H1 (cell line): Measurements from ENCODE around the gene MACF1. TPM values are rescaled to one million over a fixed set of nuclear protein-coding genes. Genes with fewer than 3 reads are reported as not detected.

Experiments
- CTCF ChIA-PET: fragments of 300-600 bp; sonication (Branson Sonifier 250); formaldehyde crosslinking; loops from one replicate; lab custom pipeline; 2021; ENCODE audit not compliant: partially characterized antibody; lab: Charles Lee
- POLR2A ChIA-PET: fragments of 300-600 bp; sonication (Branson Sonifier 250); formaldehyde crosslinking; loops from one replicate; lab custom pipeline; 2021; ENCODE audit warnings: inconsistent platforms; ENCODE audit not compliant: partially characterized antibody; lab: Charles Lee
- DNase-seq, 2 experiments: peaks; one replicate each; pipeline versions ENCODE4 v3.0.0 to v3.0.0-alpha.2; 2010 to 2022; ENCODE audit warnings: low spot score in 2 of 2, low read depth in 1 of 2, mixed read lengths in 1 of 2
- FAIRE-seq: peaks from 2 replicates; lab custom pipeline; 2011; peaks lifted over from hg19 to GRCh38; lab: Jason Lieb, UNC
- H2AFZ ChIP-seq: 2 replicates; pipeline ENCODE4 v1.8.1; 2012; ENCODE audit warnings: low read length, inconsistent platforms
- H2AK5ac ChIP-seq: 2 replicates; pipeline ENCODE4 v1.6.1; 2013; ENCODE audit warnings: low read depth, low read length
- H2BK120ac ChIP-seq: replicated peaks from 2 replicates; pipeline ENCODE3; 2013; ENCODE audit warnings: low read depth, low read length, inconsistent platforms
- H2BK12ac ChIP-seq: 2 replicates; pipeline ENCODE4 v1.6.1; 2013; ENCODE audit warnings: low read depth, low read length
- H2BK15ac ChIP-seq: 2 replicates; pipeline ENCODE4 v1.6.1; 2013; ENCODE audit warnings: low read length
- H2BK20ac ChIP-seq: 2 replicates; pipeline ENCODE4 v1.6.1; 2013; ENCODE audit warnings: low read length
- H2BK5ac ChIP-seq: 2 replicates; pipeline ENCODE4 v1.6.1; 2013; ENCODE audit warnings: low read depth, low read length
- H3K14ac ChIP-seq: 2 replicates; pipeline ENCODE4 v1.6.1; 2013; ENCODE audit warnings: inconsistent platforms; ENCODE audit not compliant: insufficient read length
- H3K18ac ChIP-seq: 2 replicates; pipeline ENCODE4 v1.6.1; 2013; ENCODE audit warnings: low read length; ENCODE audit errors: extremely low read depth
- H3K23ac ChIP-seq: 2 replicates; pipeline ENCODE4 v1.6.1; 2013; ENCODE audit warnings: inconsistent platforms; ENCODE audit not compliant: insufficient read length
- H3K23me2 ChIP-seq: 2 replicates; pipeline ENCODE4 v1.6.1; 2013; ENCODE audit warnings: low read depth, low read length
- H3K27ac ChIP-seq: 2 replicates; pipeline ENCODE4 v1.6.1; 2011; ENCODE audit warnings: low read depth, low read length, inconsistent platforms
- H3K27me3 ChIP-seq, 4 experiments: replicated peaks in 1 of 4; 1 replicate in 1 of 4; 2 replicates in 3 of 4; pipeline versions ENCODE4 v1.6.1 to v1.8.1; 2011 to 2013; ENCODE audit warnings: low read length in 3 of 4, mild to moderate bottlenecking in 3 of 4, inconsistent platforms in 2 of 4, mixed read lengths in 2 of 4, moderate library complexity in 1 of 4; ENCODE audit not compliant: control insufficient read depth in 3 of 4, insufficient read depth in 3 of 4; ENCODE audit errors: extremely low read depth in 1 of 4
- H3K36me3 ChIP-seq, 4 experiments: 2 replicates each; pipeline versions ENCODE4 v1.6.1 to v1.8.1; 2011 to 2013; ENCODE audit warnings: mild to moderate bottlenecking in 4 of 4, low read length in 3 of 4, moderate library complexity in 2 of 4, control low read depth in 1 of 4, inconsistent platforms in 1 of 4; ENCODE audit not compliant: insufficient read depth in 4 of 4, control insufficient read depth in 2 of 4
- H3K4ac ChIP-seq: replicated peaks from 2 replicates; pipeline ENCODE3; 2013; ENCODE audit warnings: low read length, low read depth, mixed read lengths, inconsistent platforms; ENCODE audit not compliant: insufficient read length
- H3K4me1 ChIP-seq, 4 experiments: replicated peaks in 1 of 4; 1 replicate in 1 of 4; 2 replicates in 3 of 4; pipeline versions ENCODE4 v1.6.1 to v1.8.1; 2011 to 2013; ENCODE audit warnings: low read length in 3 of 4, inconsistent platforms in 2 of 4, mixed read lengths in 1 of 4; ENCODE audit not compliant: insufficient read depth in 4 of 4, control insufficient read depth in 3 of 4
- H3K4me2 ChIP-seq, 2 experiments: 2 replicates each; pipeline versions ENCODE4 v1.6.1 to v1.8.1; 2011 to 2013; ENCODE audit warnings: low read depth in 2 of 2, low read length in 2 of 2, control low read depth in 1 of 2, inconsistent platforms in 1 of 2, mild to moderate bottlenecking in 1 of 2; ENCODE audit not compliant: insufficient read depth in 1 of 2
- H3K4me3 ChIP-seq, 4 experiments: fragments of 200-600, 300-600 bp in 1 of 4; sonication (generic), shearing (Covaris generic), sonication (Bioruptor Twin) in 1 of 4; 2 replicates each; pipeline versions ENCODE4 v1.5.1 to v1.8.1; 2011 to 2016; ENCODE audit warnings: low read length in 4 of 4, low read depth in 3 of 4, control low read depth in 2 of 4, inconsistent platforms in 2 of 4, mild to moderate bottlenecking in 2 of 4, mixed read lengths in 1 of 4, moderate library complexity in 1 of 4; ENCODE audit not compliant: insufficient read depth in 2 of 4; ENCODE audit errors: extremely low read depth in 1 of 4
- H3K56ac ChIP-seq: replicated peaks from 2 replicates; pipeline ENCODE3; 2013; ENCODE audit warnings: low read depth, mild to moderate bottlenecking, mixed read lengths, low read length, inconsistent platforms; ENCODE audit not compliant: insufficient read length
- H3K79me1 ChIP-seq: 2 replicates; pipeline ENCODE4 v1.6.1; 2013; ENCODE audit warnings: low read depth, low read length, control low read depth
- H3K79me2 ChIP-seq, 2 experiments: 2 replicates each; pipeline versions ENCODE4 v1.6.1 to v1.8.1; 2012 to 2013; ENCODE audit warnings: low read length in 2 of 2, mild to moderate bottlenecking in 2 of 2, inconsistent platforms in 1 of 2; ENCODE audit not compliant: insufficient read depth in 2 of 2, control insufficient read depth in 1 of 2
- H3K9ac ChIP-seq, 4 experiments: replicated peaks in 1 of 4; 1 replicate in 1 of 4; 2 replicates in 3 of 4; pipeline versions ENCODE4 v1.6.1 to v1.8.1; 2011 to 2013; ENCODE audit warnings: low read depth in 3 of 4, low read length in 3 of 4, control low read depth in 2 of 4, mild to moderate bottlenecking in 2 of 4, moderate library complexity in 2 of 4, inconsistent platforms in 1 of 4; ENCODE audit errors: extremely low read depth in 1 of 4
- H3K9me3 ChIP-seq, 2 experiments: 2 replicates each; pipeline versions ENCODE4 v1.6.1 to v1.8.1; 2012 to 2013; ENCODE audit warnings: mild to moderate bottlenecking in 2 of 2, moderate library complexity in 2 of 2, control low read depth in 1 of 2, inconsistent platforms in 1 of 2, low read depth in 1 of 2, low read length in 1 of 2, mixed read lengths in 1 of 2; ENCODE audit not compliant: insufficient read depth in 2 of 2
- H4K20me1 ChIP-seq, 2 experiments: replicated peaks in 1 of 2; 2 replicates each; pipeline versions ENCODE3 to v1.8.1; 2011 to 2013; ENCODE audit warnings: inconsistent platforms in 2 of 2, low read length in 2 of 2, mild to moderate bottlenecking in 1 of 2; ENCODE audit not compliant: insufficient read depth in 2 of 2, control insufficient read depth in 1 of 2
- H4K5ac ChIP-seq: 2 replicates; pipeline ENCODE4 v1.6.1; 2013; ENCODE audit warnings: low read length, low read depth, mixed read lengths, inconsistent platforms; ENCODE audit not compliant: insufficient read length
- H4K8ac ChIP-seq: 2 replicates; pipeline ENCODE4 v1.8.0; 2013; ENCODE audit warnings: mild to moderate bottlenecking, moderate library complexity, low read length, inconsistent platforms; ENCODE audit not compliant: insufficient read depth; ENCODE audit errors: extremely low read depth
- H4K91ac ChIP-seq: replicated peaks from 2 replicates; pipeline ENCODE3; 2013; ENCODE audit warnings: low read length, mixed read lengths, inconsistent platforms; ENCODE audit not compliant: insufficient read length
- KDM1A ChIP-seq: fragments of 200-600, 300-600 bp; sonication (generic); IDR thresholded peaks from 2 replicates; pipeline ENCODE4 v1.7.1; 2016; ENCODE audit warnings: mild to moderate bottlenecking, low read length, borderline replicate concordance
- SAP30 ChIP-seq: fragments of 300-600 bp; sonication (generic); IDR thresholded peaks from 2 replicates; pipeline ENCODE4 v1.7.1; 2012; ENCODE audit warnings: low read length, moderate library complexity, mild to moderate bottlenecking, inconsistent platforms; ENCODE audit not compliant: insufficient read depth, insufficient replicate concordance
- SIN3A ChIP-seq, 2 experiments: IDR thresholded peaks in 1 of 2; conservative IDR thresholded peaks in 1 of 2; 2 replicates each; pipeline ENCODE4 v1.6.1; 2011 to 2012; ENCODE audit warnings: low read length in 2 of 2, improper control_type of control experiment in 1 of 2, low read depth in 1 of 2, mild to moderate bottlenecking in 1 of 2
- WGBS, 2 experiments: shearing (Covaris generic) in 1 of 2; methylation state at CpG; one replicate each; pipeline versions ENCODE4 v1.1.6 to v1.1.7; 2013 to 2015; ENCODE audit warnings: low lambda C conversion rate in 2 of 2, mixed read lengths in 2 of 2, inconsistent platforms in 1 of 2, low coverage in 1 of 2, missing lambda C conversion rate in 1 of 2; ENCODE audit not compliant: insufficient replicate concordance in 2 of 2, insufficient coverage in 1 of 2, insufficient read length in 1 of 2; ENCODE audit errors: extremely low coverage in 1 of 2, missing lambda C conversion rate in 1 of 2; 5-methylcytosine and 5-hydroxymethylcytosine counted together
- polyA plus RNA-seq, 7 experiments: library from polyadenylated mRNA; depleted of rRNA in 3 of 7; stranded (reverse) in 5 of 7; unstranded in 2 of 7; fragments of >200 nt in 5 of 7; fragments of 200-250 nt in 2 of 7; gene quantifications; 1 replicate in 5 of 7; 2 replicates in 1 of 7; 4 replicates in 1 of 7; pipeline versions ENCODE4 v1.2.1 to v1.2.3, GENCODE V29; 2011 to 2013; ENCODE audit warnings: missing spikeins in 2 of 7, mixed read lengths in 2 of 7
- total RNA-seq: library from RNA; stranded (reverse); fragmentation: NEBNext Ultra II Directional; extraction: Animal tissue kit (Norgen Biotek cat#: 25700); gene quantifications from 2 replicates; pipeline ENCODE4 v1.2.1, GENCODE V29; 2021

Gene MACF1
- total and polyA plus RNA-seq, 2 of the 8 experiments (the other 6 are each of a cell fraction or from before 2014, with no cell fraction given): 59.8 to 285 TPM

DNA sequence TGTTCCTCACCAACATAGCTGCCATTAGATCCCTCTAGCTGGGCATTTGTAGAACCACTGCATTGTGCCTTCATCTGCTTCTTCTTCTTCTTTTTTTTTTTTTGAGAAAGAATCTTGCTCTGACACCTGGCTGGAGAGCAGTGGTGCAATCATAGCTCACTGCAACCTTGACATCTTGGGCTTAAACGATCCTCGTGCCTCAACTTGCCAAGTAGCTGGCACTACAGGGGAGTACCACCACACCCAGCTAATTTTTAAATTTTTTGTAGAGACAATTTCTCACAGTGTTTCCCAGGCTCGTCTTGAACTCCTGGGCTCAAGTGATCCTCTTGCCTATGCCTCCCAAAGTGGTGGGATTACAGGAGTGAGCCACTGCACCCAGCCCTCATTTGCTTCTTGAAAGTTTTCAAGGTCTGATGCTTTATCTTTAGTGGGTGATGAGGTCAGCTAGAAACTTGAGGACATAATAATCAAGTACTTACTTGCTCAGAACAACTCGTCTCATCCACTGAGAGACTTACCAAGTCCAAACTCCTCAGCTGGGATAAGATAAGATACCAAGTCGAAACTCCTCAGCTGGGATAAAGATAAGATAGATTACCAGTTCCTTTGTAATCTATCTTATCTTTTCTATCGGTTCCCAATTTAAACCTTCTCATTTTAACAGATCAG is 71.5 kb downstream of the MACF1 start:
- no peaks in the 10 kb centered on the region for H3K23me2 ChIP-seq
- no peak overlapping the region for H2BK20ac ChIP-seq
- H3K79me1 ChIP-seq: 0 out of 2 replicates have a peak, but pooled peaks cover 2% of the 10 kb centered on the region
- no peak overlapping the region for H2AFZ ChIP-seq
- no peaks in the 10 kb centered on the region for H3K9me3 ChIP-seq
- H3K4me3 ChIP-seq: no peak overlapping the region
- H3K14ac ChIP-seq: no peak overlapping the region
- H3K79me2 ChIP-seq: peaks cover 3 to 84% of the 10 kb centered on the region in 2 experiments; a peak in 3 of 4 replicates
- no peak overlapping the region for H2BK12ac ChIP-seq
- no peak for TF ChIP-seq SIN3A (conservative IDR thresholded peaks at IDR 0.05 in 1 of 2, IDR thresholded peaks at IDR 0.05 in 1 of 2; ENCODE audit: low read depth in 1 of 2, low read length in 2 of 2)
- no peak for TF ChIP-seq SAP30
- no peak for TF ChIP-seq KDM1A
- TF ChIP-seq, all 59 proteins: peak for 0
- POLR2A ChIA-PET: interaction anchor here (0.9 kb wide), 1 partner anchor 144 kb away, joined by 3 read pairs; no protein-coding TSS in a partner anchor
- Histone ChIP-seq H3K4ac (no peak overlapping the region), H3K9ac (no peak overlapping the region), H4K91ac (no peak overlapping the region), H3K27ac (no peak overlapping the region), H2BK5ac (no peak overlapping the region), H2AK5ac (no peak overlapping the region), H3K4me2 (no peak overlapping the region), H3K4me1 (peaks cover 2 to 12% (median 6%) of the 10 kb centered on the region in 4 experiments; a peak in 5 of 7 replicates), H3K36me3 (no peaks in the 10 kb centered on the region), H2BK15ac (no peak overlapping the region), H4K8ac (no peak overlapping the region), H3K23ac (no peak overlapping the region), H4K5ac (no peak overlapping the region), H3K27me3 (no peaks in the 10 kb centered on the region), H3K56ac (no peak overlapping the region), H4K20me1 (peaks cover 0 to 4% of the 10 kb centered on the region in 2 experiments), H3K18ac (no peak overlapping the region), H2BK120ac (no peak overlapping the region)
- DNase-seq: no peak
- 92% methylated on average over 6 of the region's 6 CpGs; no CpG with 5 or more reads in 1 of the 2 experiments for WGBS, 2 experiments
- CTCF ChIA-PET: interaction anchor here (0.7 to 1.6 kb wide), 7 partner anchors 10 to 230 kb away, joined by 3 to 5 read pairs (median 3); no protein-coding TSS in a partner anchor
- FAIRE-seq: no peak
